GM12873 (cell line): ENCODE measurements around the gene SF3B6.

Source experiments
- TF ChIP-seq, protein P1 (sequence below): IDR thresholded peaks from 2 replicates; pipeline ENCODE4 v1.5.1; 2012; ENCODE audit warnings: low read depth, mild to moderate bottlenecking, moderate library complexity, low read length, control low read depth; ENCODE audit not compliant: insufficient read depth; ENCODE audit errors: missing control alignments

The SF3B6 gene

DNA sequence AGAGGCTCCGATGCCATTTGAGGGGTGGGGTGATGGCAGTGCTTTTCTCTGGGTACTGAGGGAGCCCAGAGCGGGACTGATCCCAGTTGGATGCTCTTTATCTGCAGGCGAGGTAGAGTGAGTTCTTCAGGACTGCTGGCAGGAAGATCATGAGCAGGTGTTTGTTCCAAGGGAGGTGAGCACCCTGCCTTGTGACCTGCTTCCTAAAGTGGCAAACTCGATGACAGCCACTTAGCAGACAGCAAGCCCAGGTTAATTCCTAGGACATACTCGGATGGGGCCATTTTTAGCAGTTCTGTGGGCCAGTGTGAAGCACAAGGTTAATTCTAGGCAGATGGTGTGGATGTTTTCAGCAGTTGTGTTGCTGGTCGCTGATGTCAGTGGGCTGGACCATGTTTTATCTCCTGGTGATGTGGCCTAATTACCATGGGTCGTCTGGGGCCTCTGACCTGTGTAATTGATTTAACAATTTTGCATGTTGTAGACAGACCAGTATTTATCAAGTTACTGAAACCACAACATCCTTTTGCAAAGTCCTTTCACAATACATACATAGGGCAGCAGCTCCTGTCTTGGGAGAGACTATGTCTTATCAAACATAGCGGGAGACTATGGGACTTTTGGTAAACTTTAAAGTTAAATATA is 21.6 kb downstream of the SF3B6 start:
- TF ChIP-seq, protein P1, sequence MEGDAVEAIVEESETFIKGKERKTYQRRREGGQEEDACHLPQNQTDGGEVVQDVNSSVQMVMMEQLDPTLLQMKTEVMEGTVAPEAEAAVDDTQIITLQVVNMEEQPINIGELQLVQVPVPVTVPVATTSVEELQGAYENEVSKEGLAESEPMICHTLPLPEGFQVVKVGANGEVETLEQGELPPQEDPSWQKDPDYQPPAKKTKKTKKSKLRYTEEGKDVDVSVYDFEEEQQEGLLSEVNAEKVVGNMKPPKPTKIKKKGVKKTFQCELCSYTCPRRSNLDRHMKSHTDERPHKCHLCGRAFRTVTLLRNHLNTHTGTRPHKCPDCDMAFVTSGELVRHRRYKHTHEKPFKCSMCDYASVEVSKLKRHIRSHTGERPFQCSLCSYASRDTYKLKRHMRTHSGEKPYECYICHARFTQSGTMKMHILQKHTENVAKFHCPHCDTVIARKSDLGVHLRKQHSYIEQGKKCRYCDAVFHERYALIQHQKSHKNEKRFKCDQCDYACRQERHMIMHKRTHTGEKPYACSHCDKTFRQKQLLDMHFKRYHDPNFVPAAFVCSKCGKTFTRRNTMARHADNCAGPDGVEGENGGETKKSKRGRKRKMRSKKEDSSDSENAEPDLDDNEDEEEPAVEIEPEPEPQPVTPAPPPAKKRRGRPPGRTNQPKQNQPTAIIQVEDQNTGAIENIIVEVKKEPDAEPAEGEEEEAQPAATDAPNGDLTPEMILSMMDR: no peak

DNA sequence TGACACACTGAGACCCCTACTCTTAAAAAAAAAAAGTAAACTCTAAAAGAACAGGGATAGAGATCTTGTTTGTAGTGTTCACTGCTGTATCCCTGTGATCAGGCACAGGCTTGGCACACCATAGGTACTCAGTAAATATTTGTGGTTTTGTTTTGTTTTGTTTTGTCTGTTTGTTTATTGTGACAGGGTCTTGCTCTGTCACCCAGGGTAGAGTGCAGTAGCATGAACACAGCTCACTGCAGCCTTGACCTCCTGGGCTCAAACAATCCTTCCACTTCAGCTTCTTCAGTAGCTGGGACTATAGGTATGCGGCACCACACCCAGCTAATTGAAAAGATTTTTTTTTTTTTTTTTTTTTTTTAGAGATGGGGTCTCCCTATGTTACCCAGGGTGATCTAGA is 23.2 kb downstream of the SF3B6 start:
- TF ChIP-seq, protein P1: no peak

DNA sequence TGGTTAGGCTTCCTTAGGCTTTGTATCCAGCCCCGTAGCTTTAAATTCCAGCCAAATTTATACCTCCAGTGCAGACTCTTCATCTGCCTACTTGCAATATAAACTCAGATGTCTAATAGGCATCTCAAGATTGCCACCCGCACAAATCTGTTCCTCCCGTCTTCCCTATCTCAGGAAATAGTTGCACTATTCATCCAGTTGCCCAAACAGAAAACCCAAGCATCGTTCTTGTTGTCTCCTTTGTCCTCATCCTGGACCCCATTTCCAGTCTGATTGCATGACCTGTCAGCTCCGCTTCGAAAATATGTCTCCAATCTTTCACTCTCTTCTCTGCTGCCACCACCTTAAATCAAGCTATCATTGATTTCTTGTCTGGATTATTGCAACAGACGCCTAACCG is 24.3 kb downstream of the SF3B6 start:
- TF ChIP-seq, protein P1: no peak

DNA sequence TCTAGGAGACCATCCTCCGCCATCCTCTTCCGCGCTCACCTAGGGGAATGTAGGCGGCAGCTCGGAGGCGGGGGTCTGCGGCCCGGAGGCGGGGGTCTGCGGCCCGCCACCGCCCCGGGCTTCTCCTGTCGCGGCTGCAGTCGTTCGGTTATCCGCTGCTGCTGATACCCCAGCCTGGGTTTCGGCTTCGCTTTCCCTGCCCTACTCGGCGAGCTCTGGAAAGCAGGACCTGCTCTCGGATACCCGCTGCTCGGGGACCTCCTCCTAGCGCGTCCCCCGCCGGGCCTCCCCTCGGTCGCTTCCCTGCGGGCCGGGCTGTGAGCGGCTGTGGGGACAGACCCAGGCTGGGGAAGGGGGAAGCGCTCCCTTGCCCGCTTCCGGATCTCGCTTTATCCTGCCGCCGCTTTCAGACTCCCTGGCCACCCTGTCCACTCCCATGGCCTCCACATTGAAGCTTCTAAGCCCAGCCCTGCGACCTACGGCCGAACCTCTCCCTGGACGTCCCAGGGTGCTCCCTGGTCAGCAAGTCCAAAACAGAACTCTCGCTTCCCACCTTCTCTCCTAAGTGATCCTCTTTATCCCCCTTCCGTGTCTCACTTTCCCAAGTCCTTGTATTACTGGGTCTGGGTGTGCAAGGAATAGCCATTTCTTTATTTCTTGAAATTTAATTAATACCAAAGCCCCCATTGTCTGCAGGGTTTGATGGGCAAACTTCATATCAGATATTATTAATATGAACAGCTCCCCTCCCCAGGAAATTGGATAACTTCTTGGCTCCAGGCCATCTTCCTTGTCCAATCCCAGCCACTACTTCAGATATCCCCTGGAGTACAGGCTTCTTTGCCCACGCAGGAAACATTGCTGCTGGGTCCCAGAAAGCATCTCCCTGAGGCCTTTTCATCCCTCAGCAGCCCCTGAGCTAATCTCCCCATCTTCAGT is 25.8 kb downstream of the SF3B6 start:
- TF ChIP-seq, protein P1: no peak

DNA sequence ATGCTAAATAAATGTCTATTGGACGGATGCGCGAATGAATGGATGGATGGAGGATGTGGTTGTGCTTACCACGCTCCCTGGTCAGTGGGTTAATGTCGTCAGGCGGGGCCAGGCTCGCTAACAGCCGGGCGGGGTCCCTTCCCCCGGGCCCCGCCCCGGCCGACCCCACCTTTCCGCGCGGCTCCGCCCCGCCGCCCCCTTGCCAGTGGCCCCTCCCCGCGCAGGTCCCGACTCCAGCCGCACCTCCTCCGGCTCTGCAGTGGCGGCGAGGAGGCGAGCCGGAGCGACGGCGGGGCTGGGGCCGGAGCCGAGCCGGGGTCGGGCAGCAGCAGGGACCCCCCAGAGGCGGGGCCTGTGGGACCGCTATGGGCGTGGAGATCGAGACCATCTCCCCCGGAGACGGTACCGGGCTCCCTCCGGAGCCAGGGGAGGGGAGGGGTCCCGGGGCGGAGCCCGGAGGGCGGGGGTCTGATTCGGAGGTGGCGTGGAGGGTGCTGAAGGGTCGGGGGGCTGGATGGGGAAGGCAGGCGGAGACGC is 26.6 kb downstream of the SF3B6 start, which contains the start of gene FKBP1B:
TSS of gene FKBP1B (plus strand) at position 257 of the 537 bp plus-strand sequence. CDS start at position 366, 109 bp downstream.
- TF ChIP-seq, protein P1: no peak

DNA sequence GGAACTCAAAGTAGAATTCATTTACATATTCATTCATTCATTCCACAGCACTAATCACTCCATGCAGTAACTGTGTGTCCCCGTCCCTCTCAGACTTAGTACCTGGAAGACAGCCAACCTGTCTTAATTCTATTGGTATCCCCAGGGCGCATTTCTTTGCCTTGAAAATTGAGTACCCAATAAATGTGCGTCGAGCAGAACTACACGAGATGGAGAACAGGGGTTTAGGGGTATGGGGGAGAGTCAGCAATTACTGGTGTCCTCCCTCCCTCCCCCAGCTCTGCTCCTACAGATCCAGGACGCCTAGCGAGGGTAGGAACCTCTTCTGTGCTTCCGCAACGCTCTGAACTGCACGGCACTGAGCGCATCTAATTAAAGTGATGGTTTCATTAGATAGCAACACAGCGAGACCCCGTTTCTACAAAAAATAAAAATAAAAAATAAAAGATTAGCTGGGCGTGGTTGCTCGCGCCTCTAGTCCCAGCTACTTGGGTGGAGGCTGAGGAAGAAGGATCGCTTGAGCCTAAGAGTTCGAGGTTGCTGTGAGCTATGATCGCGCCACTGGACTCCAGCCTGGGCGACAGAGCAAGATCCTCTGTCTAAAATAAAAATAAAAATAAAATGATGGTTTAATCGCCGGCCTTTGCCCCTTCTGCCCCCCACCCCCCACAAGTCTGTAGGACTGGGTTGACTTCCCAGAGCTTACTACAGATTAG is 27.2 kb downstream of the SF3B6 start:
- TF ChIP-seq, protein P1: no peak

DNA sequence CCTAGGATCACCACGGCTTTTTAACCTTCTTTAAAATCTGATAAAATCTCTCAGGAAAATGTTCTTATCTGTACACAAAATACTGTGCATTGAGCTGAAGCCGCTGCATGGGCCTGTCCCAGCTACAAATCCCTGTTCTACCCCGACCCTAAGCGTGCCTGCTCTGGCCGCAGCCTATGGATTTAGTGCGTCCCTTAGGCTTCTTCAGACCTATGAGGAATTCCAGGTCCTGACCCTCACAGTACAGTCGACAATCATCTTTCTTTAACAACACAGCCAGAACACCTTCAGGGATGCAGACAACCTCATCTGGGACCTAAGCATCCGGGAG is 28.5 kb downstream of the SF3B6 start:
- TF ChIP-seq, protein P1: no peak
